Right atrium auricular region (tissue), 2 donors: ENCODE results near the gene AGPS. TPM values are rescaled to one million over a fixed set of nuclear protein-coding genes. Genes with fewer than 3 reads are reported as not detected.

ENCODE experiments used
- DNase-seq: peaks from one replicate; pipeline ENCODE4 v3.0.0-alpha.2; 2019; ENCODE audit warnings: low spot score
- H3K27ac ChIP-seq, 2 donors: fragments of 200-600 bp; sonication (generic); 1 replicate in 1 of 2; 2 replicates in 1 of 2; pipeline ENCODE4 v1.5.1; 2016 to 2019
- H3K27me3 ChIP-seq, 2 donors: fragments of 200-600 bp; sonication (generic); one replicate each; pipeline versions ENCODE4 v1.5.1 to v1.6.0; 2017 to 2019
- H3K36me3 ChIP-seq: fragments of 200-600 bp; sonication (generic); one replicate; pipeline ENCODE4 v1.5.1; 2016
- H3K4me1 ChIP-seq, 2 donors: fragments of 200-600 bp; sonication (generic); one replicate each; pipeline versions ENCODE4 v1.5.1 to v1.6.0; 2017 to 2019
- H3K4me3 ChIP-seq, 2 donors: fragments of 200-600 bp; sonication (generic); 1 replicate in 1 of 2; 2 replicates in 1 of 2; pipeline ENCODE4 v1.5.1; 2017 to 2019; ENCODE audit warnings: mild to moderate bottlenecking in 1 of 2, moderate library complexity in 1 of 2
- H3K9me3 ChIP-seq, 2 donors: fragments of 200-600 bp; sonication (generic); one replicate each; pipeline ENCODE4 v1.5.1; 2019
- total RNA-seq, 2 donors: library from RNA; depleted of rRNA; stranded (reverse); fragments of >200 nt; gene quantifications; one replicate each; pipeline ENCODE4 v1.1.0, GENCODE V29; 2016
- TF ChIP-seq, protein P1 (sequence below), 2 donors: fragments of 200-600 bp; sonication (generic); IDR thresholded peaks; one replicate each; pipeline ENCODE4 v1.5.1; 2019; ENCODE audit warnings: antibody characterized with exemption in 2 of 2

The AGPS gene
- total RNA-seq, 2 donors from 2014 or later = 12.3 to 17.8 TPM

DNA sequence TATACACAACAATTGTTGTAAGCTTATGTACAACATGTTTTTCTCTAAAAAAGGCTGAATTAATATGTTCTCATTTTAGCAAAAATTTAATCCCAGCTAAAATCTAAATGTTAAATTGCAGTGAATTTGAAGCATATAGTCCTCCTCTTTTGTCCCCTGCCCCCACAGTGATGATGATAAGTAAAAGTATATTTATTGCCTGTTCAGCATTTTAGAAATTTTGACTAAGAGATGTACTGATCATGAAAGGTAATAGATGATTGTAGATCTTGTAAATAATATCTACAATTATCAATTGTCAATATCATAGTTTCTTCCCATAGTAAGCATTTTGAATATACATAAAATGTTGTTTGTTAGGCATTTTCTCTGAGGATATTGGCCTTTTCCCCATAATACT is 113.9 kb downstream of the AGPS start:
- no peak for DNase-seq
- Histone ChIP-seq H3K27ac (no peak overlapping the region), H3K9me3 (no peaks in the 10 kb centered on the region), H3K4me3 (no peak overlapping the region), H3K27me3 (no peaks in the 10 kb centered on the region), H3K36me3 (no peaks in the 10 kb centered on the region), H3K4me1 (no peaks in the 10 kb centered on the region)
- TF ChIP-seq, protein P1, sequence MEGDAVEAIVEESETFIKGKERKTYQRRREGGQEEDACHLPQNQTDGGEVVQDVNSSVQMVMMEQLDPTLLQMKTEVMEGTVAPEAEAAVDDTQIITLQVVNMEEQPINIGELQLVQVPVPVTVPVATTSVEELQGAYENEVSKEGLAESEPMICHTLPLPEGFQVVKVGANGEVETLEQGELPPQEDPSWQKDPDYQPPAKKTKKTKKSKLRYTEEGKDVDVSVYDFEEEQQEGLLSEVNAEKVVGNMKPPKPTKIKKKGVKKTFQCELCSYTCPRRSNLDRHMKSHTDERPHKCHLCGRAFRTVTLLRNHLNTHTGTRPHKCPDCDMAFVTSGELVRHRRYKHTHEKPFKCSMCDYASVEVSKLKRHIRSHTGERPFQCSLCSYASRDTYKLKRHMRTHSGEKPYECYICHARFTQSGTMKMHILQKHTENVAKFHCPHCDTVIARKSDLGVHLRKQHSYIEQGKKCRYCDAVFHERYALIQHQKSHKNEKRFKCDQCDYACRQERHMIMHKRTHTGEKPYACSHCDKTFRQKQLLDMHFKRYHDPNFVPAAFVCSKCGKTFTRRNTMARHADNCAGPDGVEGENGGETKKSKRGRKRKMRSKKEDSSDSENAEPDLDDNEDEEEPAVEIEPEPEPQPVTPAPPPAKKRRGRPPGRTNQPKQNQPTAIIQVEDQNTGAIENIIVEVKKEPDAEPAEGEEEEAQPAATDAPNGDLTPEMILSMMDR (IDR thresholded peaks at IDR 0.05) = no peak

DNA sequence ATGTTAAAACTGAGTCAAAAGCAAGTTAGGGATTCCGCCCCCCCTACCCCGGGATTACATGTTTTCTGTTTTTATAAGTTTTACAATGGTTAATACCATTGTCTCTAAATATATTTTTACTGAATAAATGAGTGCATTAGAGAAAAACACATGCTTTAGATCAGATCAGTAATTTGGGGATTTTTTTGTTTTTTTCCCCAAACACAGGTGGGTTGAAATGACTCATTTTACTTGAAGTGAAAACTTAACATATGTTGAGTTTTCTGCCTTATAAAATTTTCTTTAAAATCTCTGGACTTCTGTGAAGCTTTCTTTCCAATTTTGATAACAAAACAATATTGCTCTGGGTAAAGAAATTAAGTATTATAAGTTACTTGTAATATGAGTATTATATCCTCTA is 114.4 kb downstream of the AGPS start:
- H3K9me3 ChIP-seq = no peaks in the 10 kb centered on the region
- TF ChIP-seq, protein P1 (IDR thresholded peaks at IDR 0.05) = no peak
- no peak overlapping the region for H3K27ac ChIP-seq
- no peak overlapping the region for H3K4me3 ChIP-seq
- no peaks in the 10 kb centered on the region for H3K4me1 ChIP-seq
- DNase-seq = no peak
- H3K36me3 ChIP-seq = no peaks in the 10 kb centered on the region
- H3K27me3 ChIP-seq = no peaks in the 10 kb centered on the region

- no peak overlapping the region for H3K27ac ChIP-seq
- no peak for DNase-seq
These were observed 124.4 kb downstream of the AGPS start for GRCh38 chr2:177516824-177517544.

GRCh38 chr2:177518754-177519153 is 126.2 kb downstream of the AGPS start:
- peaks cover 3% of the 10 kb centered on the region for H3K36me3 ChIP-seq
- H3K27ac ChIP-seq = no peak overlapping the region
- TF ChIP-seq, protein P1 (IDR thresholded peaks at IDR 0.05) = no peak
- no peaks in the 10 kb centered on the region for H3K4me1 ChIP-seq
- H3K27me3 ChIP-seq = no peaks in the 10 kb centered on the region
- no peak for DNase-seq
- H3K4me3 ChIP-seq = no peak overlapping the region
- H3K9me3 ChIP-seq = no peaks in the 10 kb centered on the region

More at GRCh38 chr2:177516824-177517544, 124.4 kb downstream of the AGPS start:
- Histone ChIP-seq H3K4me3 (no peak overlapping the region), H3K36me3 (no peaks in the 10 kb centered on the region), H3K9me3 (no peaks in the 10 kb centered on the region), H3K27me3 (no peaks in the 10 kb centered on the region), H3K4me1 (no peaks in the 10 kb centered on the region)
- TF ChIP-seq, protein P1 (IDR thresholded peaks at IDR 0.05) = no peak

DNA sequence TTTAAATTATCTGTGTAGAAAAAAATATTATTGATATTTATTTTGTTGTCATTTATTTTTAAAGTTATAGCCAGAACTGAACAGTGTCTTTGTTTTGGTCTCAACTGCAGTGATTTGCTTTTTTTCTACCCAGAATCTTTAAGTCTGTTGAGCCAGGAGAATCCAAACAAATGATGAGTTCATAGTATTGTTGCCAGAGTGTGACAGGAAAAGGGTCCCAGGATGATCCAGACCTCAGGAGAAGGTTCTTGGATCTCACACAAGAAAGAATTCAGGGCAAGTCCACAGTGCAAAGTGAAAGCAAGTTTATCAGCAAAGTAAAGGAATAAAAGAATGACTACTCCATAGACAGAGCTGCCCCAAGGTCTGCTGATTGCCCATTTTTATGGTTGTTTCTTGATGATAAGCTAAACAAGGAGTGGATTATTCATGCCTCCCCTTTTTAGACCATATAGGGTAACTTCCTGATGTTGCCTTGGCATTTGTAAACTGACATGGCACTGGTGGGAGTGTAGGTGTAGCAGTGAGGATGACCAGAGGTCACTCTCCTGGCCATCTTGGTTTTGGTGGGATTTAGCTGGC is 127.1 kb downstream of the AGPS start:
- peaks cover 7% of the 10 kb centered on the region for H3K36me3 ChIP-seq
- no peak overlapping the region for H3K4me3 ChIP-seq
- no peaks in the 10 kb centered on the region for H3K9me3 ChIP-seq
- no peaks in the 10 kb centered on the region for H3K4me1 ChIP-seq
- DNase-seq = no peak
- no peak overlapping the region for H3K27ac ChIP-seq
- no peaks in the 10 kb centered on the region for H3K27me3 ChIP-seq
- TF ChIP-seq, protein P1 (IDR thresholded peaks at IDR 0.05) = no peak
